Measurements from ENCODE around the gene TGFBR3.

TGFBR3 gene

DNA sequence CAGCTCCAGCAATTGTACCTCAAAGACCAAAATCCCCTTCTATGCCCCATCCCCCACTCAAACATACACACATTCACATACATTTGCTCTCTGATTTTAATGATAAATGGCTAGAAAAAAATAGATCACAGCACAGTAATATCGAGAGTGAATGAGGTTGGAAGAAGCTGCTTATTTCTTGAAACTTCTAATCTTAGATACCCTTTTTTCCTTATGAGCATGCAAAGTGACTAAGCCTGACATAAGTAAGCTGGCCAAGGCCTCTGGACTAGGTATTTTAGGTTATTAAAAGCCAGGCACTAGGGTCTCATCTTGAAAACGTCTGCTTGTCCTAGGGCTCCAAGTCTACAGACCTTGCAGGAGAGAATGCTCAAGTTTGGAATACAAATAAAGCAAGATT, 133.6 kb downstream of the TGFBR3 start:
- Histone ChIP-seq H3K36me3 (ENCODE audit: control insufficient read depth in 2 of 2, insufficient read depth in 1 of 2, low read length in 2 of 2) (no peaks in the 10 kb centered on the region), H3K27ac (ENCODE audit: extremely low read depth, low read depth, low read length) (no peak overlapping the region), H3K4me3 (ENCODE audit: low read depth, low read length) (no peak overlapping the region), H3K4me1 (ENCODE audit: control insufficient read depth, insufficient read depth, low read length) (no peaks in the 10 kb centered on the region), H3K9me3 (ENCODE audit: control insufficient read depth, insufficient read depth, low read depth, low read length) (no peaks in the 10 kb centered on the region)
- no peak for TF ChIP-seq ZNF701 (tag by site-specific recombination; IDR thresholded peaks at IDR 0.05)
- no peak for TF ChIP-seq ZNF621 (tag by site-specific recombination; IDR thresholded peaks at IDR 0.05)
- POLR2A ChIA-PET: no interaction called here
- CTCF ChIA-PET: no interaction called here

DNA sequence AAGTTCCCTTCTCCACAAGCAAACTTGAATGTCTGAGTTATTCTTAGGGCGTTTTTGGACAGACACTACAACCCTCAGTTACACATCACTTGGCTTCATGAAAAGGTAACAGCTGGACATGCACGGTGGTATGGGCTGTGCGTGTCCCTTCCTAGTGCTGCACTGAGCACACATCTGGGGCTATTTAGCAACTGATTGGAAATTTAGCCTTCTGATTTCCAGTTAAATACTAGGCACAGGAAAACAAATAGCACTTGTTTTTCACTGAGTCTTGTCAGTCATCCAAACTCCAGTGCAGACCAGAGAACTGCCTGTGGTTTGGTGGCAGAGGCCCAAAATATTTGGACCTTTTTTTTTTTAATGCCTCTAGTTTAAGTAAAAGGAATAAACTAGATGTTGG, 134.7 kb downstream of the TGFBR3 start:
- Histone ChIP-seq H3K4me3 (ENCODE audit: low read depth, low read length) (no peak overlapping the region), H3K27ac (ENCODE audit: extremely low read depth, low read depth, low read length) (no peak overlapping the region), H3K4me1 (ENCODE audit: control insufficient read depth, insufficient read depth, low read length) (no peaks in the 10 kb centered on the region), H3K9me3 (ENCODE audit: control insufficient read depth, insufficient read depth, low read depth, low read length) (no peaks in the 10 kb centered on the region), H3K36me3 (ENCODE audit: control insufficient read depth in 2 of 2, insufficient read depth in 1 of 2, low read length in 2 of 2) (peaks cover 0 to 3% of the 10 kb centered on the region in 2 experiments; a peak in 1 of 3 replicates)
- CTCF ChIA-PET: no interaction called here
- TF ChIP-seq ZNF423 (tag by site-specific recombination; IDR thresholded peaks at IDR 0.05) (no peak), OSR2 (tag by site-specific recombination; IDR thresholded peaks at IDR 0.05) (no peak), ZNF529 (tag by site-specific recombination; IDR thresholded peaks at IDR 0.05; ENCODE audit: insufficient replicate concordance) (no peak)
- TF ChIP-seq, protein P1, sequence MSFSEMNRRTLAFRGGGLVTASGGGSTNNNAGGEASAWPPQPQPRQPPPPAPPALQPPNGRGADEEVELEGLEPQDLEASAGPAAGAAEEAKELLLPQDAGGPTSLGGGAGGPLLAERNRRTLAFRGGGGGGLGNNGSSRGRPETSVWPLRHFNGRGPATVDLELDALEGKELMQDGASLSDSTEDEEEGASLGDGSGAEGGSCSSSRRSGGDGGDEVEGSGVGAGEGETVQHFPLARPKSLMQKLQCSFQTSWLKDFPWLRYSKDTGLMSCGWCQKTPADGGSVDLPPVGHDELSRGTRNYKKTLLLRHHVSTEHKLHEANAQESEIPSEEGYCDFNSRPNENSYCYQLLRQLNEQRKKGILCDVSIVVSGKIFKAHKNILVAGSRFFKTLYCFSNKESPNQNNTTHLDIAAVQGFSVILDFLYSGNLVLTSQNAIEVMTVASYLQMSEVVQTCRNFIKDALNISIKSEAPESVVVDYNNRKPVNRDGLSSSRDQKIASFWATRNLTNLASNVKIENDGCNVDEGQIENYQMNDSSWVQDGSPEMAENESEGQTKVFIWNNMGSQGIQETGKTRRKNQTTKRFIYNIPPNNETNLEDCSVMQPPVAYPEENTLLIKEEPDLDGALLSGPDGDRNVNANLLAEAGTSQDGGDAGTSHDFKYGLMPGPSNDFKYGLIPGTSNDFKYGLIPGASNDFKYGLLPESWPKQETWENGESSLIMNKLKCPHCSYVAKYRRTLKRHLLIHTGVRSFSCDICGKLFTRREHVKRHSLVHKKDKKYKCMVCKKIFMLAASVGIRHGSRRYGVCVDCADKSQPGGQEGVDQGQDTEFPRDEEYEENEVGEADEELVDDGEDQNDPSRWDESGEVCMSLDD (tag by site-specific recombination; IDR thresholded peaks at IDR 0.05): no peak
- POLR2A ChIA-PET: no interaction called here

DNA sequence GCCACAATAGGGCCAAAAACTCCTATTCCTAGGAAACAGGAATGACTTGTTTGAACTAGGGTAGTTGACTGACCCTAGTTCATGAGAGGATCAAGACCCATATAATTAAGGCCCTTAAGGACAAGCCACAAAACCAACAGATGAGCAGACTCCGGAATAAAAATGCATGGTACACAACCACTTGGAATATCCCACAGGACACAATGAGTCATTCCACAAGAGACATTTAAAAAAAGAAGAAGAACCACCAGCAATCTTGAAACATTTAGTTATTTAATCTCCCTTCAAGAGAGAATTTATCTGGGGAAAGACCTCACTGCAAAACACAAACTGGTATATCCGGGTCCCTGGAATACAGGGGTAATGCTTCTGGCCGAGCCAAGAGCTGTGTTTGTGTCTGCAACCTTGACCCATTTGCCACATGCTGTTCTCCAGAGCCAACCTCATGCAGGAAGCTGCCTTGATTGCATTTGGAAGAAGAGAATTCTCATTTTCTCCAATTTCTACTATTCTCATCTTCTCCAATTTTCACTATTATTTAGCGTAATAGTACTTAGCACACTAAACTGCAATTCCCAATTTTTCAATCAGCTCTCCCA, 135.5 kb downstream of the TGFBR3 start:
- CTCF ChIA-PET: interaction anchor here (0.6 kb wide), 1 partner anchor 1317 kb away, joined by 3 read pairs; no protein-coding TSS in a partner anchor
- no peaks in the 10 kb centered on the region for H3K9me3 ChIP-seq (ENCODE audit: control insufficient read depth, insufficient read depth, low read depth, low read length)
- POLR2A ChIA-PET: no interaction called here
- H3K4me1 ChIP-seq (ENCODE audit: control insufficient read depth, insufficient read depth, low read length): no peaks in the 10 kb centered on the region
- H3K27ac ChIP-seq (ENCODE audit: extremely low read depth, low read depth, low read length): no peak overlapping the region
- H3K4me3 ChIP-seq (ENCODE audit: low read depth, low read length): no peak overlapping the region
- TF ChIP-seq ZNF585B (tag by site-specific recombination; IDR thresholded peaks at IDR 0.05): no peak
- TF ChIP-seq, protein P2, sequence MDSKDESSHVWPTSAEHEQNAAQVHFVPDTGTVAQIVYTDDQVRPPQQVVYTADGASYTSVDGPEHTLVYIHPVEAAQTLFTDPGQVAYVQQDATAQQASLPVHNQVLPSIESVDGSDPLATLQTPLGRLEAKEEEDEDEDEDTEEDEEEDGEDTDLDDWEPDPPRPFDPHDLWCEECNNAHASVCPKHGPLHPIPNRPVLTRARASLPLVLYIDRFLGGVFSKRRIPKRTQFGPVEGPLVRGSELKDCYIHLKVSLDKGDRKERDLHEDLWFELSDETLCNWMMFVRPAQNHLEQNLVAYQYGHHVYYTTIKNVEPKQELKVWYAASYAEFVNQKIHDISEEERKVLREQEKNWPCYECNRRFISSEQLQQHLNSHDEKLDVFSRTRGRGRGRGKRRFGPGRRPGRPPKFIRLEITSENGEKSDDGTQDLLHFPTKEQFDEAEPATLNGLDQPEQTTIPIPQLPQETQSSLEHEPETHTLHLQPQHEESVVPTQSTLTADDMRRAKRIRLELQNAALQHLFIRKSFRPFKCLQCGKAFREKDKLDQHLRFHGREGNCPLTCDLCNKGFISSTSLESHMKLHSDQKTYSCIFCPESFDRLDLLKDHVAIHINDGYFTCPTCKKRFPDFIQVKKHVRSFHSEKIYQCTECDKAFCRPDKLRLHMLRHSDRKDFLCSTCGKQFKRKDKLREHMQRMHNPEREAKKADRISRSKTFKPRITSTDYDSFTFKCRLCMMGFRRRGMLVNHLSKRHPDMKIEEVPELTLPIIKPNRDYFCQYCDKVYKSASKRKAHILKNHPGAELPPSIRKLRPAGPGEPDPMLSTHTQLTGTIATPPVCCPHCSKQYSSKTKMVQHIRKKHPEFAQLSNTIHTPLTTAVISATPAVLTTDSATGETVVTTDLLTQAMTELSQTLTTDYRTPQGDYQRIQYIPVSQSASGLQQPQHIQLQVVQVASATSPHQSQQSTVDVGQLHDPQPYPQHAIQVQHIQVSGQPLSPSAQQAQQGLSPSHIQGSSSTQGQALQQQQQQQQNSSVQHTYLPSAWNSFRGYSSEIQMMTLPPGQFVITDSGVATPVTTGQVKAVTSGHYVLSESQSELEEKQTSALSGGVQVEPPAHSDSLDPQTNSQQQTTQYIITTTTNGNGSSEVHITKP (tag by site-specific recombination; IDR thresholded peaks at IDR 0.05): peak; percentile 83
- H3K36me3 ChIP-seq (ENCODE audit: control insufficient read depth in 2 of 2, insufficient read depth in 1 of 2, low read length in 2 of 2): peaks cover 0 to 3% of the 10 kb centered on the region in 2 experiments; a peak in 1 of 3 replicates

DNA sequence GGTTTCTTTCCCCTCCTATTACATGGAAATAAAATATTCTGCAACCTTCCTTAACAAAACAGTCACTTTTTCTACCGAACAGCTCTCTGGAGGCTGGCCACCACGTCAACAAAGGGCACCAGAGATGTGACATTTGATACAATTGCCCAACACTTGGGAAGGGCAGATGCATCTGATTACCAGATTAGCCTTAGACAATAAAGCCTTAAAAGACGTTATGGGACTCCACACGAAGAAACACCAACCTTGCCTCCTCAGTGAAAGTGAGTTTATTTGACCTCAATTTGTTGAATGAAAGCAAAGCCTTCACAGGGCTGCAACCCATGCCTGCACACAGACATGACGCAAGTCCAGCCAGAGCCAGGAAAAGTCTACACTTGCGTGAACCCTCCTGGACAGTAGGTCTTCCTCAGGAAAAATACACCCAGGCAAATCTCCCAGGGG, 136.1 kb downstream of the TGFBR3 start:
- Histone ChIP-seq H3K9me3 (ENCODE audit: control insufficient read depth, insufficient read depth, low read depth, low read length) (no peaks in the 10 kb centered on the region), H3K27ac (ENCODE audit: extremely low read depth, low read depth, low read length) (no peak overlapping the region), H3K36me3 (ENCODE audit: control insufficient read depth in 2 of 2, insufficient read depth in 1 of 2, low read length in 2 of 2) (peaks cover 0 to 3% of the 10 kb centered on the region in 2 experiments; a peak in 1 of 3 replicates), H3K4me1 (ENCODE audit: control insufficient read depth, insufficient read depth, low read length) (no peaks in the 10 kb centered on the region), H3K4me3 (ENCODE audit: low read depth, low read length) (no peak overlapping the region)
- POLR2A ChIA-PET: no interaction called here
- CTCF ChIA-PET: no interaction called here
- no peak for TF ChIP-seq ZSCAN30 (tag by site-specific recombination; IDR thresholded peaks at IDR 0.05)
- TF ChIP-seq ZNF292 (tag by site-specific recombination; IDR thresholded peaks at IDR 0.05; ENCODE audit: borderline replicate concordance, low read depth): no peak
- TF ChIP-seq, protein P3, sequence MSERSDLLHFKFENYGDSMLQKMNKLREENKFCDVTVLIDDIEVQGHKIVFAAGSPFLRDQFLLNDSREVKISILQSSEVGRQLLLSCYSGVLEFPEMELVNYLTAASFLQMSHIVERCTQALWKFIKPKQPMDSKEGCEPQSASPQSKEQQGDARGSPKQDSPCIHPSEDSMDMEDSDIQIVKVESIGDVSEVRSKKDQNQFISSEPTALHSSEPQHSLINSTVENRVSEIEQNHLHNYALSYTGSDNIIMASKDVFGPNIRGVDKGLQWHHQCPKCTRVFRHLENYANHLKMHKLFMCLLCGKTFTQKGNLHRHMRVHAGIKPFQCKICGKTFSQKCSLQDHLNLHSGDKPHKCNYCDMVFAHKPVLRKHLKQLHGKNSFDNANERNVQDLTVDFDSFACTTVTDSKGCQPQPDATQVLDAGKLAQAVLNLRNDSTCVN (tag by site-specific recombination; optimal IDR thresholded peaks at IDR 0.05): no peak
- TF ChIP-seq HOXA7 (CRISPR knock-in tag; IDR thresholded peaks at IDR 0.05; ENCODE audit: borderline replicate concordance): no peak
- no peak for TF ChIP-seq ZNF239 (tag by site-specific recombination; IDR thresholded peaks at IDR 0.05)
- TF ChIP-seq ZNF274 (IDR thresholded peaks at IDR 0.05; ENCODE audit: low read length): no peak
- TF ChIP-seq ZNF274 (tag by site-specific recombination; IDR thresholded peaks at IDR 0.05; ENCODE audit: borderline replicate concordance): no peak
- no peak for TF ChIP-seq ZNF510 (tag by site-specific recombination; IDR thresholded peaks at IDR 0.05; ENCODE audit: insufficient replicate concordance)
- TF ChIP-seq ZNF558 (tag by site-specific recombination; IDR thresholded peaks at IDR 0.05): no peak
- TF ChIP-seq KLF7 (tag by site-specific recombination; IDR thresholded peaks at IDR 0.05; ENCODE audit: borderline replicate concordance): no peak
- TF ChIP-seq ZNF23 (tag by site-specific recombination; IDR thresholded peaks at IDR 0.05; ENCODE audit: borderline replicate concordance): no peak
- TF ChIP-seq ZNF843 (tag by site-specific recombination; IDR thresholded peaks at IDR 0.05): no peak
- no peak for TF ChIP-seq ZNF548 (tag by site-specific recombination; IDR thresholded peaks at IDR 0.05)
